ENCODE data around the gene MISP. TPM values are rescaled to one million over a fixed set of nuclear protein-coding genes. Genes with fewer than 3 reads are reported as not detected.

Gene MISP
- total and polyA plus RNA-seq, 2 of the 8 experiments (the other 6 are each of a cell fraction or from before 2014, with no cell fraction given) = 0.43 to 0.45 TPM

DNA sequence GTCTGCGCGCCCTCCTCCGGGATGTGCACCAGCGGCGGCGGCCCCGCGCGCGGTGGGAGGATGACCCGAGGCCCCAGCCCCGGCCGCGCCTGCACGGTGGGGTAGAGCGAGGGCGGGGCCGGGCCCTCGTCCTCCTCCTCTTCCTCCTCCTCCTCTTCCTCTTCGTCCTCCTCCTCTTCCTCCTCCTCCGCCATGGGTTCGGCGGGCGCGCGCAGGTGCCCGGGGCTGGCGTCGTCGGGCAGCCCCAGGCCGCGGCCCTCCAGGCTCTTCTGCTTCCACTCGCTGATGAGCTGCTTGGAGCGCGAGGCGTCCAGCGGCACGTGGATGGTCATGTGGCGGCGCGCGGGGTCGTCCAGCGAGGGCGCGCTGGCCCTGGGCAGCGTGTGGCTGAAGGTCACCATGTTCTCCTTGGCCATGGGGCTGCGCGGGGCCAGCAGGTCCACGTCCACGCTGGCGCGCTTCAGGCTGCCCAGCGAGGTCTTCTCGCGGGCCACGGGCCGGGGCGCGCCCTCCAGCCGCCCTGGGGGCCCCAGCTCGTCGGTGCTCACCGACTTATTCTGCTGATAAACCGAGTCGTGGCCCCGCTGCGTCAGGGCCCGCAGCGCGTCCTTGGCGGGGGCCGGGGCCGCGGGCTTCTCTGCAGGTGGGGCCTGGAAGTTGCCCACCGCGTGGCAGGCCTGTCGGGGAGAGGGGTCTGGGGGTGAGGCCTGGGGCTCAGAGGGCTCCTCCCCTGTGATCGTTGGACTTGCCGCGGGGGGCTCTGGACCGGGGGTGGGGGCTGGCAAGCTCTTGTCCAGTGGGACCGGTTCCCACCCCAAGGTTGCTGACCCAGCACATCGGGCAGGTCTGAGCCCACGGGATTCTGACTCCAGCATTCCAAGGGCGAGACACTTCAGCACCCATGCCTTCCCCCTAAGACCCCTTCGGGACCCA, 62.6 kb downstream of the MISP start:
- H3K36me3 ChIP-seq (ENCODE audit: control insufficient read depth in 2 of 4, insufficient read depth in 4 of 4, low read length in 3 of 4) = peaks cover 21 to 67% (median 36%) of the 10 kb centered on the region in 4 experiments

More for the DNA sequence above, 62.6 kb downstream of the MISP start:
- no peak for TF ChIP-seq TEAD4 (IDR thresholded peaks at IDR 0.05; ENCODE audit: low read depth, low read length)
- TF ChIP-seq GABPA (IDR thresholded peaks at IDR 0.05; ENCODE audit: borderline replicate concordance, insufficient read depth, low read length) = 0 out of 2 replicates have a peak, but pooled peaks have one; percentile 55
- Histone ChIP-seq H2AFZ (ENCODE audit: low read length) (no peak overlapping the region), H3K23ac (ENCODE audit: insufficient read length) (no peak overlapping the region), H3K79me2 (ENCODE audit: control insufficient read depth in 1 of 2, insufficient read depth in 2 of 2, low read length in 2 of 2) (peaks cover 0 to 4% of the 10 kb centered on the region in 2 experiments; a peak in 1 of 4 replicates), H3K9ac (replicated peaks in 1 of 4; ENCODE audit: extremely low read depth in 1 of 4, low read depth in 3 of 4, low read length in 3 of 4) (no peak overlapping the region), H3K4me1 (replicated peaks in 1 of 4; ENCODE audit: control insufficient read depth in 3 of 4, insufficient read depth in 4 of 4, low read length in 3 of 4) (no peaks in the 10 kb centered on the region), H2BK120ac (replicated peaks; ENCODE audit: low read depth, low read length) (no peak overlapping the region), H3K79me1 (ENCODE audit: low read depth, low read length) (no peaks in the 10 kb centered on the region), H2BK12ac (ENCODE audit: low read depth, low read length) (no peak overlapping the region), H4K8ac (ENCODE audit: extremely low read depth, insufficient read depth, low read length) (no peak overlapping the region), H3K4me3 (ENCODE audit: extremely low read depth in 1 of 4, insufficient read depth in 2 of 4, low read depth in 3 of 4, low read length in 4 of 4) (no peak overlapping the region), H3K4ac (replicated peaks; ENCODE audit: insufficient read length, low read depth, low read length) (no peak overlapping the region), H3K56ac (replicated peaks; ENCODE audit: insufficient read length, low read depth, low read length) (no peak overlapping the region), H3K23me2 (ENCODE audit: low read depth, low read length) (peaks cover 12% of the 10 kb centered on the region; the same call in 1 of the 2 replicates), H3K14ac (ENCODE audit: insufficient read length) (no peak overlapping the region), H2BK15ac (ENCODE audit: low read length) (no peak overlapping the region), H3K27ac (ENCODE audit: low read depth, low read length) (no peak overlapping the region), H2BK5ac (ENCODE audit: low read depth, low read length) (no peak overlapping the region), H3K9me3 (ENCODE audit: insufficient read depth in 2 of 2, low read depth in 1 of 2, low read length in 1 of 2) (no peaks in the 10 kb centered on the region), H4K20me1 (replicated peaks in 1 of 2; ENCODE audit: control insufficient read depth in 1 of 2, insufficient read depth in 2 of 2, low read length in 2 of 2) (peaks cover 7 to 27% of the 10 kb centered on the region in 2 experiments), H2AK5ac (ENCODE audit: low read depth, low read length) (no peak overlapping the region), H2BK20ac (ENCODE audit: low read length) (no peak overlapping the region), H4K5ac (ENCODE audit: insufficient read length, low read depth, low read length) (no peak overlapping the region), H4K91ac (replicated peaks; ENCODE audit: insufficient read length, low read length) (no peak overlapping the region), H3K18ac (ENCODE audit: extremely low read depth, low read length) (no peak overlapping the region), H3K4me2 (ENCODE audit: insufficient read depth in 1 of 2, low read depth in 2 of 2, low read length in 2 of 2) (no peak overlapping the region), H3K27me3 (replicated peaks in 1 of 4; ENCODE audit: control insufficient read depth in 3 of 4, extremely low read depth in 1 of 4, insufficient read depth in 3 of 4, low read length in 3 of 4) (no peaks in the 10 kb centered on the region)
- 91% methylated on average over 46 of the region's 87 CpGs; no CpG with 5 or more reads in 1 of the 2 experiments for WGBS, 2 experiments (ENCODE audit: extremely low coverage in 1 of 2, insufficient coverage in 1 of 2, insufficient read length in 1 of 2, insufficient replicate concordance in 2 of 2, low coverage in 1 of 2, low lambda C conversion rate in 2 of 2, missing lambda C conversion rate in 1 of 2)
- FAIRE-seq (no peak), DNase-seq (ENCODE audit: low read depth in 1 of 2, low spot score in 2 of 2) (peak in 1 of 2 experiments; percentile 59)
- POLR2A ChIA-PET (ENCODE audit: partially characterized antibody) = interaction anchor here (0.6 to 4.0 kb wide), 21 partner anchors 8 to 274 kb away, joined by 3 to 240 read pairs (median 4); partner anchors contain the start of genes CFD and PTBP1
- CTCF ChIA-PET (ENCODE audit: partially characterized antibody) = interaction anchor here (0.8 to 1.9 kb wide), 3 partner anchors 9 to 43 kb away, joined by 4 to 8 read pairs (median 4); no protein-coding TSS in a partner anchor
